ENCODE data around the gene TBPL2.

DNA sequence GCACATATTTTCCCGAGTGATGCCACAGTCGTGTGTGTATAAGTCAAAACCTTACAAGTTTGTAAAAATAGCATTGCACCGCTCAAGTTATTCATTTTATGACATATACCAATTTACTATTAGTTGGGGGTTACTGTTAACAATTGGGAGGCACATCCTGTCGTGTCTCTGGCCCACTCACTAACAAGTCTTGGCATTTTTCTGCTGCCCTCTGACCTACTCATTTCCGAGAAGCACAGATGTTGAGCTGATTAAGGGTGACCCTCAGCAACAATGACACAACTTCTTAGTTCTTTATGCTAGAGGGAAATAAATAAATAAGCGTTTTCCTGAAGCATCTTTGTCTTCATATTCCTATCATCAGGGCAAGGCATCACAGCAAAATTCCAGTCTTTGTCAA lies 22.0 kb downstream of the TBPL2 start:
- TF ChIP-seq POLR2A (IDR thresholded peaks at IDR 0.05) (no peak), CTCF (IDR thresholded peaks at IDR 0.05) (no peak)
